GM21447 (cell line): ENCODE measurements around the gene PTK7.

ENCODE experiments used
- ATAC-seq: cut with Tn5 transposase; IDR thresholded peaks from one replicate; pipeline ENCODE4 v1.9.1; 2021; ENCODE audit not compliant: unreplicated experiment

The PTK7 gene

DNA sequence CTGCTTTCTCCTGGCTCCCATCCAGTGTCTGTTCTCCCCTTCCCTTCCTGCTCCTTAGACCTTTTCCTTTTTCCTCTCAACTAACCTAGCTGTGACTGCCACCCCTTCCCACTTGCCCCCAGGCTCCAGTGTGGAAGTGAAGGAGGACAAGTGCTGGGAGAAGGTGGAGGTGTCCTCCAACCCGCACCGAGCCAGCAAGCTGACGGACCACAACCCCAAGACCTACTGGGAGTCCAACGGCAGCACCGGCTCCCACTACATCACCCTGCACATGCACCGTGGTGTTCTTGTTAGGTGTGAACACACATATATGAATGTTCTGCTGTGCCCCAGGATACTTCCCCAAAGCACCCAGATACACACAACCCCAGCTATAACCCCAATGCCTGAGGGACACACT lies 124.4 kb downstream of the PTK7 start:
- no peak for ATAC-seq

DNA sequence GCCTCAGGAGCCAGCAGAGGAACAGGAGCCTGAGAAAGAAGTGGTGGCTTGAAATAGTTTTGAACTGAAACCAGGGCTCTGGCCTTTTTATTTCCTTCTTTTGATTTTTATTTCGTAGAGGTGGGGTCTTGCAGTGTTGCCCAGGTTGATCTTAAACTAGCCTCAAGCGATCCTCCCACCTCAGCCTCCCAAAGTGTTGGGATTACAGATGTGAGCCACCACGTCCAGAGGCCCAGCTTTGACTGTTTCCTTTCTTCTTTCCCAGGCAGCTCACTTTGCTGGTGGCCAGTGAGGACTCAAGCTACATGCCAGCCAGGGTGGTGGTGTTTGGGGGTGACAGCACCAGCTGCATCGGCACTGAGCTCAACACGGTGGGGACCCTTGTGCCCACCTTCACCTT lies 126.3 kb downstream of the PTK7 start:
- no peak for ATAC-seq

DNA sequence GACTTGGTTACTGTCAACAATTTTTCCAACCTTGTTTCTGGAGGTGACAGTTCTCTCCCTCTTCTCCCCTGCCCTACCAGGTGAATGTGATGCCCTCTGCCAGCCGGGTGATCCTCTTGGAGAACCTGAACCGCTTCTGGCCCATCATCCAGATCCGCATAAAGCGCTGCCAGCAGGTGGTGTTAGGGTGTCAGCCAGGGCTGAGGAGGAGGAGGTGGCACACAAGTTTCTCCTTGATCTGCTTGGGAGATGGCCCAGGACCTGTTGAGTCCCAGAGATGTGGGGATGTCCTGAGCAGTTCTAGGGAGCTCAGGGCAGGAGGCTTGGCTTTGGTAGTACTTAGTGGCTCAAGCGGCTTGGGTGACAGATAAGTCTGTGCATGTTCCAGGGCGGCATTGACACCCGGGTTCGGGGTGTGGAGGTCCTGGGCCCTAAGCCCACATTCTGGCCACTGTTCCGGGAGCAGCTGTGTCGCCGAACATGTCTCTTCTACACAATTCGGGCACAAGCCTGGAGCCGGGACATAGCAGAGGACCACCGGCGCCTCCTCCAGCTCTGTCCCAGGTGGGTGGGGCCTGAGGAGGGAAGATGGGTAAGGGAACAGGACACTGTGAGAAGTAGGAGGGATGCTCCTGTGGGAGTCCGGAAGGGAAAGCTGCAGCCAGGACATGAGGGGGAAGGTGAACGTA lies 127.1 kb downstream of the PTK7 start:
- ATAC-seq = no peak

DNA sequence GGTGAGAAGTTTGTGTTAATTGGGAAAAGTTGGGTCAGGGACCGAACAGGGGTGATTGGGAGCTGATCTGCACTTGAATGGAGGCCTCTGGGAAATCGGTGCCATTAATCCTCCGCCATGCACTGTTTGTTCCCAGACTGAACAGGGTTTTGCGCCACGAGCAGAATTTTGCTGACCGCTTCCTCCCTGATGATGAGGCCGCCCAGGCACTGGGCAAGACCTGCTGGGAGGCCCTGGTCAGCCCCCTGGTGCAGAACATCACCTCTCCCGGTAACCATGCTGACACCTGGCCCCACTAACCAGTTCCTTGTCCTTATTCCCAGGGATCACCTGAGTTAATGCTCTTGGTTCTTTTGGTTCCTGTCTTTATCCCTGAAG lies 127.6 kb downstream of the PTK7 start:
- ATAC-seq = no peak

DNA sequence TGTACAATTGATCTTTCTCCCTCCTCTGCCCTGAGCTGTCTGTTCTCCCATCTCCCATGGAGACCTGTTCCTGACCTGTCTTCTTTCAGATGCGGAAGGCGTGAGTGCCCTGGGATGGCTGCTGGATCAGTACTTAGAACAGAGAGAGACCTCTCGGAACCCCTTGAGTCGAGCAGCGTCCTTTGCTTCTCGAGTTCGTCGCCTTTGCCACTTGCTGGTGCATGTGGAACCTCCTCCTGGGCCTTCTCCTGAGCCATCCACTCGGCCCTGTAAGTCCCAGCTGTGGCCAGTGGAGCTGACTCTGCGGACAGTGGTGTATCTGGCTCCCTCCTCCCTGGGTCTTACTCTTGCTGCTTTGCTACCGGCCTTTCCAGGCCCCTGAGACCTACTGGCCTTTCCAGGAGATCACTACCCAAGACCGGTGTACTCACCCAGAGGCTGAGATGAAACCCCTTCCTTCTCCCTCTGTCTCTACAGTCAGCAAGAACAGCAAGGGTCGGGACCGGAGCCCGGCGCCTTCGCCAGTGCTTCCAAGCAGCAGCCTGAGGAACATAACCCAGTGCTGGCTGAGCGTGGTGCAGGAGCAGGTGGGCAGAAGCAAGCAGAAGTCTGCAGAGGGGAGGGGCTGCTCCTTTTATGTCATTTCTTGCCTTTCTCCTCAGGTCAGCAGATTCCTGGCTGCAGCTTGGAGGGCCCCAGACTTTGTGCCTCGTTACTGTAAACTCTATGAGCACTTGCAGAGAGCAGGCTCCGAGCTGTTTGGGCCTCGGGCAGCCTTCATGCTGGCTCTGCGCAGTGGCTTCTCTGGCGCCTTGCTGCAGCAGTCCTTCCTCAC lies 128.4 kb downstream of the PTK7 start:
- ATAC-seq = no peak

DNA sequence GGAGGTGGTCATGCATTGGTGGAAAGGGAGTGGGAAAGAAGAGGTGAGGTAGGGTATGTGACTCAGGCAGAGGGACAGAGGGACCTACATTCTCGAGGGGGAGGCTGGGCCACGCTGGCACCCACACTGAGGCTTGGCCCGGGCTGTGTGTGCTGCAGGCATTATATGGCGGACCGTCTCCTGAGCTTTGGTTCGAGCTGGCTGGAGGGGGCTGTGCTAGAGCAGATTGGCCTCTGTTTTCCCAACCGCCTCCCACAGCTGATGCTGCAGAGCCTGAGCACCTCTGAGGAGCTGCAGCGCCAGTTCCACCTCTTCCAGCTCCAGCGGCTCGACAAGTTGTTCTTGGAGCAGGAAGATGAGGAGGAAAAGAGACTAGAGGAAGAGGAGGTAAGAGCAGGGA lies 129.7 kb downstream of the PTK7 start:
- ATAC-seq = no peak

DNA sequence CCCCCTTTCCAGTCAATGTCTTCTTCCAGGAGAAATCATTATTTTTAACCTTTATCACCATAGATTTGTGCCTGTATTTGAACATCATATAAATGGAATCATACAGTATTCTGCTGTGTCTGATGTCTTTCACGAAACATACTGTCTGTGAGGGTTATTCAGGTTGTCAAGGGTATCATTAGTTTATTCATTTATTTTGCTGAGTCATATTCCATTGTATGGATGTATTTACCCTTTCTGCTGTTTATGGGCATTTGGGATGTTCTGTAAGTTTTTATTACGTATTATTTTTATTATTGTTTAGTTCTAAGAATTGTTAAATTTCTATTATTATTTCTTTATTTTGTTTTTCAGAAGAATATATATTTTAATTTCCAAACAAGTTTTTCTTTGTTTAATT lies 131.2 kb downstream of the PTK7 start:
- no peak for ATAC-seq
